ENCODE measurements around the gene ARGLU1.

- TF ChIP-seq, protein P1, sequence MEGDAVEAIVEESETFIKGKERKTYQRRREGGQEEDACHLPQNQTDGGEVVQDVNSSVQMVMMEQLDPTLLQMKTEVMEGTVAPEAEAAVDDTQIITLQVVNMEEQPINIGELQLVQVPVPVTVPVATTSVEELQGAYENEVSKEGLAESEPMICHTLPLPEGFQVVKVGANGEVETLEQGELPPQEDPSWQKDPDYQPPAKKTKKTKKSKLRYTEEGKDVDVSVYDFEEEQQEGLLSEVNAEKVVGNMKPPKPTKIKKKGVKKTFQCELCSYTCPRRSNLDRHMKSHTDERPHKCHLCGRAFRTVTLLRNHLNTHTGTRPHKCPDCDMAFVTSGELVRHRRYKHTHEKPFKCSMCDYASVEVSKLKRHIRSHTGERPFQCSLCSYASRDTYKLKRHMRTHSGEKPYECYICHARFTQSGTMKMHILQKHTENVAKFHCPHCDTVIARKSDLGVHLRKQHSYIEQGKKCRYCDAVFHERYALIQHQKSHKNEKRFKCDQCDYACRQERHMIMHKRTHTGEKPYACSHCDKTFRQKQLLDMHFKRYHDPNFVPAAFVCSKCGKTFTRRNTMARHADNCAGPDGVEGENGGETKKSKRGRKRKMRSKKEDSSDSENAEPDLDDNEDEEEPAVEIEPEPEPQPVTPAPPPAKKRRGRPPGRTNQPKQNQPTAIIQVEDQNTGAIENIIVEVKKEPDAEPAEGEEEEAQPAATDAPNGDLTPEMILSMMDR (IDR thresholded peaks at IDR 0.05; ENCODE audit: low read depth, low read length), result no peak
- TF ChIP-seq, protein P2, sequence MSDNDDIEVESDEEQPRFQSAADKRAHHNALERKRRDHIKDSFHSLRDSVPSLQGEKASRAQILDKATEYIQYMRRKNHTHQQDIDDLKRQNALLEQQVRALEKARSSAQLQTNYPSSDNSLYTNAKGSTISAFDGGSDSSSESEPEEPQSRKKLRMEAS (IDR thresholded peaks at IDR 0.05; ENCODE audit: low read depth, low read length), result peak; percentile 64; the same call in 1 of the 2 replicates
- TF ChIP-seq MYC (IDR thresholded peaks at IDR 0.05; ENCODE audit: low read depth, low read length), result no peak
- no peak for TF ChIP-seq POLR2A (IDR thresholded peaks at IDR 0.05; ENCODE audit: extremely low read depth, insufficient read length)
Observed at GRCh38 chr13:106593132-106593531, 25.2 kb upstream of the ARGLU1 start.
